Esophagus muscularis mucosa (tissue), 4 donors: Measurements from ENCODE around the gene TMEM131.

ENCODE experiments used
- CTCF ChIP-seq, 3 experiments: fragments of 200-600 bp in 2 of 3; fragments of 450-650 bp in 1 of 3; sonication (generic) in 2 of 3; IDR thresholded peaks; one replicate each; pipeline ENCODE4 v1.5.1; 2017 to 2019; ENCODE audit warnings: antibody characterized with exemption in 3 of 3, mild to moderate bottlenecking in 2 of 3, moderate library complexity in 1 of 3
- EP300 ChIP-seq: sonication (generic); formaldehyde crosslinking; IDR thresholded peaks from one replicate; pipeline ENCODE4 v1.6.1; 2017; ENCODE audit warnings: antibody characterized with exemption
- POLR2A ChIP-seq: fragments of 450-650 bp; IDR thresholded peaks from one replicate; pipeline ENCODE4 v1.6.1; 2017; ENCODE audit warnings: antibody characterized with exemption, moderate library complexity, mild to moderate bottlenecking, low read depth

- TF ChIP-seq EP300 = no peak
- no peak for TF ChIP-seq CTCF (IDR thresholded peaks at IDR 0.05)
- TF ChIP-seq POLR2A = no peak
Observed at GRCh38 chr2:97982621-97983020, 13.1 kb downstream of the TMEM131 start.
